Iris pigment epithelial cell (primary cell): ENCODE data around the gene SNX27.
"Not testable (repeated sequence)": the region's sequence is repeated elsewhere in the genome, so short reads cannot be mapped to it uniquely, and the experiment has no call there.

Source experiments
- DNase-seq: peaks from one replicate; pipeline ENCODE4 v3.0.0-alpha.2; 2011; ENCODE audit warnings: low read depth

Gene SNX27

GRCh38 chr1:151721788-151722510 is 110.1 kb downstream of the SNX27 start:
- no peak for DNase-seq

DNA sequence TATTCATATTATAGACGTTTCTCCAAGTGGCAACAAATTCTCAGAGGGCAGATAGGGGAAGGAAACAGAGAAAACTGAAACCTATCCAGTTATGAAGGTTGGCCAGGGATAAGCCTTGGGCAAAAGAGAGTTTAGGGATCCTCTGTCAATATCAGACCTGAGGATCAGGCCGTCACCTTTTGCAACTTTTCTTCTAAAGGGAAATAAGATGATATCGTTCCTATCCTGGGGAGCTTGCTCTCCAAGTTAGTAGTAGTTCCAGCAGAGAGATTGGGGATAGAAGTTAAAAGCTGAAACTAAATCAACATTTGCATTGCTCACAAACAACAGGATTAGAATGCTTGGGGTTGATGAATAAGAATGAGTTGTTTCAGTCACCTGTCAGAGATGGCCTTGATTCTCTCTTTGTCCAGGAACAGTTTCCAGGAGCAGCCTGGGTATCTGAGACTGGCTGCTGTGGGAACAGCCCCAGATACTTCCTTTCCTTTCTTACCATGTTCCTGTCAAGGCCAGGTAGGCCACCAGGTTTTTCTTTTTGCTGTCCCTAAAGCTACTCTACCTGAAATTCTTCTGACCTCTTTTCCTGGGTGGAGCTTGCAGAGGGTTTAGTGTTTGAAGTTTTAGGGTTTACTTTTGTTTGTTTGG is 112.0 kb downstream of the SNX27 start:
- DNase-seq, result no peak

GRCh38 chr1:151728151-151729054 is 116.6 kb downstream of the SNX27 start:
- peak; percentile 51 for DNase-seq

DNA sequence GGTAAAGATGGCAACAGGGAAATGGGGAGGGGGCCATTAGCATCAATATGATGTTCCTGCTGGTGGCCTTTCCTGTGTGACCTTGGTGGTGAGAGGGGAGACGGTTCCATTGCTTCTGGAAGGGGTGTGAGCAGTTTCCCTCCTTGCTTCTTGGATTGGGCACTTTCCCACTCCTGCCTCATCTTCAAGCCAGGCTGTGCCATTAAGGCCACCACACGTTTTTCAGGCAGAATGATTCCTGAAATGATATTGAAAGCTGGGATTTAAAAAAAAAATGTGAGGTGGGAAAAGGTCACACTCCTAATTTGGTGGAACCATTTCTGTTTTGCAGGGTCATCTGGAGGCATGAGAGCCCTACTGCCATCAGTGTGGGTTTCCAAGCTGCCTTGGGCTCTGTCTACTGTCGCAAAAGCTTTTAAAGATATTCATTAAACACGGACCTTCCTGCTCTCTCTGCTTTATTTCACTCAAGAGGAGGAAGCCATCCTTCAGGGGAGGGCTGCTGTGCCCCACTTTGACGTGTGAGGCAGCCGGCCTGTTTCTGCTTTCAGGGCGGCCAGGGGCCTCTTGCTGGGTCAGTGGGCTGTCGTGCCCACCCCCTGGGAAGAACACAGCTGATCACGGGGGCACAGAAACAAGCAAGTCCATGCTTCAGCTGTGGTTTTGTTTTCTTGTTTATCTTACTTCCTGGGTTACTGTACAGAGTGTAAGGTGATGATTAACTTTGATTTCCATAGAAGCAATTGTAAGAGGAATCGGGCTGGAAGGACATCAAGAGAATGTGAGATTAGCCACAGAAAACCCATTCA is 117.5 kb downstream of the SNX27 start:
- no peak for DNase-seq

DNA sequence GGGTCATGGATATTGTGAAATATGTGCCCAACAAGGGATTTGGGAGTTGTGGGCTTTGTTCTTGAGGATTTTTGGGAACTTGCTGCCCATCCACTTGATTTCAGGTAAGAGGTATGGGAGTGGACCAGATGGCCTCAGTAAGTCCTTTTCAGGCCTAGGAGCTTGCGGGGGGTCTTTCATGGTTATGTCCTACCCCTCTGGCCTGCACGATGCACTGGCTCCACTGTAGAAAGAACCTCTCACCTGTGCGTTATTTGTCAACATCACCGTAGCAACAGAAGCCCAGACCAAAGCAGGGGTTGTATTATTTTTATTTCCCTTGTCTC is 118.1 kb downstream of the SNX27 start:
- DNase-seq, result no peak

DNA sequence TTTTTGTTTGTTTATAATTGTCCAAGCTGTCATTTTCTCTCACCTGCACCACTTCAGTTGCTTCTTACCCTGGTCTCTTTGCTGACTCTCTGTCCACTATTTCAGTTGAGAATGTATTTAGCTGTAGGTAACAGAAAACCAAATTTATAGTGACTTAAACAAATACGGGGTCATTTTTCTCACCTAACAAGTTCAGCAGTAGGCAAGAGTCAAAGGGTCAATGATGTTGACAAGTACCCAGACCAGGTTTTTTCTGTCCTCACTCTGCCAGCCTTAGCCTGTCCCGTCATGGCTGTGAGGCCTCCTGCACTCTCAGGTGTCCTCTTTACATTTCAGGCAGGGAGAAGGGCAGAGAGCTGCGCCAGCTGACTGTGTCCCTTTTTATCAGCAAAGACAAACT is 121.3 kb downstream of the SNX27 start:
- no peak for DNase-seq

GRCh38 chr1:151733995-151734394 is 122.1 kb downstream of the SNX27 start:
- not testable (repeated sequence) for DNase-seq

DNA sequence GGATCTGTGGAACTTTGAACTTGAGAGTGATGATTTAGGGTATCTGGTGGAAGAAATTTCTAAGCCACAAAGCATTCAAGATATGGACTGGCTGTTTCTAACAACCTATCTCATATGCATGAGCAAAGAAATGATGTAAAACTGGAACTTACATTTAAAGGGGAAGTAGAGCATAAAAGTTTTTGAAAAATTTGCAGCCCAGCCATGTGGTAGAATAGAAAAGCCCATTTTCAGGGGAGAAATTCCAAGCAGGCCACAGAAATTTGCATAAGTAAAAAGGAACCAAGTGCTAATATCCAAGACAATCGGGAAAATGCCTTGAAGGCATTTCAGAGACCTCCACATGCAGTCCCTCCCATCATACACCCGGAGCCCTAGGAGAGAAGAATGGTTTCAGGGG is 125.2 kb downstream of the SNX27 start:
- no peak for DNase-seq

- DNase-seq, result no peak
Observed at GRCh38 chr1:151737479-151737878, 125.6 kb downstream of the SNX27 start.

GRCh38 chr1:151739590-151740355 is 127.9 kb downstream of the SNX27 start:
- DNase-seq, result no peak

DNA sequence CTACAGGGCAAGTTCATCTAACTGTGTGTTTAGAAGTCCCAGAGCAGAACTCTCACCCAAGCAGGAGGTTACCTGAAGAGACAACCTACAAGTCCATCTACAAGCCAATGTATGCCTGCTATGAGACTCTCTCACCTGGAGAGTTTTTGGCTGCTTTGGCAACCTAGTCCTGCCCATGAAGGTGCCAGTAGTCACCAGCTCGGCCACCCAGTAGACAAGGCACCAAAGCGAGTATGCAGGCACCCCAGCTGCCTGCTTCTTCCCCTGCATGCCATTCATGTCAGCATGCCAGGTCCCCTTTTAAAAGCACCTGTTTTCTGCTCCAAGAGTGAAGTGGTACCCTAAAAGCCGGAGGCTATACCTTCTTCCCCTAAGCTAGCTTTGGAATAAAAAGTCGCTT is 129.7 kb downstream of the SNX27 start:
- no peak for DNase-seq
